Measurements from ENCODE around the gene SPEM2. TPM values are rescaled to one million over a fixed set of nuclear protein-coding genes. Genes with fewer than 3 reads are reported as not detected.

Gene SPEM2
- total RNA-seq (2014; rRNA removed; shearing (Covaris generic); ENCODE audit: low replicate concordance): not detected in 2 replicates

GRCh38 chr17:7425316-7425715, at the start of gene SPEM2:
TSS of gene SPEM2 (plus strand) at chr17:7425616. CDS start at chr17:7425689, 73 bp downstream.
- Histone ChIP-seq H3K36me3 (no peaks in the 10 kb centered on the region), H3K27me3 (no peaks in the 10 kb centered on the region), H3K9me3 (no peaks in the 10 kb centered on the region), H3K4me3 (no peak within 1 kb of the TSS)
- DNase-seq: no peak

- Histone ChIP-seq H3K4me3 (no peak overlapping the region), H3K9me3 (no peaks in the 10 kb centered on the region), H3K36me3 (no peaks in the 10 kb centered on the region), H3K27me3 (no peaks in the 10 kb centered on the region)
- no peak for DNase-seq
Measured at GRCh38 chr17:7379134-7379533, 46.3 kb upstream of the SPEM2 start.

GRCh38 chr17:7380321-7380720, 45.1 kb upstream of the SPEM2 start:
- no peaks in the 10 kb centered on the region for H3K27me3 ChIP-seq
- H3K9me3 ChIP-seq: no peaks in the 10 kb centered on the region
- H3K4me3 ChIP-seq: no peak overlapping the region
- no peak for DNase-seq
- no peaks in the 10 kb centered on the region for H3K36me3 ChIP-seq

- DNase-seq: no peak
- Histone ChIP-seq H3K4me3 (no peak within 1 kb of the TSS), H3K27me3 (no peaks in the 10 kb centered on the region), H3K9me3 (no peaks in the 10 kb centered on the region), H3K36me3 (no peaks in the 10 kb centered on the region)
Measured at GRCh38 chr17:7380855-7381683, 44.3 kb upstream of the SPEM2 start, which contains the start of gene TNK1. TSS of gene TNK1 (plus strand) at chr17:7381089. CDS start at chr17:7382927, 1,838 bp downstream.

- DNase-seq: no peak
- Histone ChIP-seq H3K9me3 (no peaks in the 10 kb centered on the region), H3K27me3 (no peaks in the 10 kb centered on the region), H3K36me3 (no peaks in the 10 kb centered on the region), H3K4me3 (no peak overlapping the region)
Measured at GRCh38 chr17:7382901-7383300, 42.5 kb upstream of the SPEM2 start.

GRCh38 chr17:7383371-7383741, 42.1 kb upstream of the SPEM2 start:
- Histone ChIP-seq H3K27me3 (no peaks in the 10 kb centered on the region), H3K4me3 (no peak overlapping the region), H3K9me3 (no peaks in the 10 kb centered on the region), H3K36me3 (no peaks in the 10 kb centered on the region)
- DNase-seq: no peak

- no peak overlapping the region for H3K4me3 ChIP-seq
- H3K27me3 ChIP-seq: no peaks in the 10 kb centered on the region
- H3K9me3 ChIP-seq: no peaks in the 10 kb centered on the region
- no peaks in the 10 kb centered on the region for H3K36me3 ChIP-seq
- DNase-seq: no peak
Measured at GRCh38 chr17:7383742-7384488, 41.5 kb upstream of the SPEM2 start.

GRCh38 chr17:7384489-7385081, 40.8 kb upstream of the SPEM2 start:
- no peak for DNase-seq
- Histone ChIP-seq H3K27me3 (no peaks in the 10 kb centered on the region), H3K9me3 (no peaks in the 10 kb centered on the region), H3K4me3 (no peak overlapping the region), H3K36me3 (no peaks in the 10 kb centered on the region)

GRCh38 chr17:7388856-7389255, 36.6 kb upstream of the SPEM2 start:
- Histone ChIP-seq H3K27me3 (no peaks in the 10 kb centered on the region), H3K4me3 (no peak overlapping the region), H3K9me3 (no peaks in the 10 kb centered on the region), H3K36me3 (no peaks in the 10 kb centered on the region)
- DNase-seq: no peak

- no peak overlapping the region for H3K4me3 ChIP-seq
- no peaks in the 10 kb centered on the region for H3K9me3 ChIP-seq
- no peaks in the 10 kb centered on the region for H3K36me3 ChIP-seq
- H3K27me3 ChIP-seq: no peaks in the 10 kb centered on the region
- no peak for DNase-seq
Measured at GRCh38 chr17:7389924-7390910, 35.2 kb upstream of the SPEM2 start.

GRCh38 chr17:7391307-7391706, 34.1 kb upstream of the SPEM2 start:
- H3K36me3 ChIP-seq: no peaks in the 10 kb centered on the region
- no peaks in the 10 kb centered on the region for H3K27me3 ChIP-seq
- H3K9me3 ChIP-seq: no peaks in the 10 kb centered on the region
- no peak for DNase-seq
- no peak overlapping the region for H3K4me3 ChIP-seq

GRCh38 chr17:7392696-7393612, 32.5 kb upstream of the SPEM2 start:
- peak overlapping the region; percentile 67 for H3K4me3 ChIP-seq
- DNase-seq: no peak
- no peaks in the 10 kb centered on the region for H3K27me3 ChIP-seq
- no peaks in the 10 kb centered on the region for H3K36me3 ChIP-seq
- no peaks in the 10 kb centered on the region for H3K9me3 ChIP-seq

GRCh38 chr17:7393613-7394451, 31.6 kb upstream of the SPEM2 start:
- Histone ChIP-seq H3K27me3 (no peaks in the 10 kb centered on the region), H3K36me3 (no peaks in the 10 kb centered on the region), H3K4me3 (peak overlapping the region; percentile 67), H3K9me3 (no peaks in the 10 kb centered on the region)
- no peak for DNase-seq

- Histone ChIP-seq H3K4me3 (peak within 1 kb of the TSS; percentile 67), H3K27me3 (no peaks in the 10 kb centered on the region), H3K9me3 (no peaks in the 10 kb centered on the region), H3K36me3 (no peaks in the 10 kb centered on the region)
- DNase-seq: peak; percentile 87
Measured at GRCh38 chr17:7394452-7395191, 30.8 kb upstream of the SPEM2 start, which contains the start of gene PLSCR3. TSS of gene PLSCR3 (minus strand) at chr17:7394525. CDS start at chr17:7394110, 415 bp downstream.

All from MG63 (cell line).